Ishikawa (cell line): ENCODE results near the gene LYZL1.

Experiments
- CEBPB ChIP-seq: IDR thresholded peaks from 2 replicates; pipeline ENCODE4 v1.6.1; 2012
- FOXM1 ChIP-seq: IDR thresholded peaks from 2 replicates; pipeline ENCODE4 v1.6.1; 2012; ENCODE audit warnings: low read depth, borderline replicate concordance
- TF ChIP-seq, protein P1 (sequence below): IDR thresholded peaks from 2 replicates; pipeline ENCODE4 v1.6.1; 2012; ENCODE audit warnings: low read depth, mild to moderate bottlenecking

DNA sequence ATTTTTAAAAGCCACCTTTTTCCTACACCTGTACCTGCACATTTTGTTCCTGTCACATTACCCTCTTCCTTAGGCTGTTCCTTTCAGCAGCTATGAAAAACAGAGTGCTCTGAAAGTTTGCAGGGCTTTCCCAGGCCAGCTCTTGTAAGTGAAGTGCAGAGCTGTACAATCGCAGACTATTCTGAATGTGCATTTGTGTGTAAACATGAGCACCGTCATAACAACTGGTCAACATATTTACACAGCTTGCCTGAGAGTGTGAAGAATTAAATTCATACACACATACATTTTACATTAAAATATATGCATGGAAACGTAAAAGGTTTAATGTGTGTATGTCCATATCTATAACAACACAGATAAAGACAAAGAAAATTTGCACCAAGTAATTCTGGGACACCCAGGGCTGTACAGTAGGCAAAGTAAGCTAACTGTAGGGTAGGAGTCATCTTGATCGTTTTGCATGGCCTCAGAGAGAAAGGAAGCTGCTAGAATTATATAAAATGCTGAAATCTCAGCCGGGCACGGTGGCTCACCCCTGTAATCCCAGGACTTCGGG lies 23.6 kb upstream of the LYZL1 start:
- TF ChIP-seq, protein P1, sequence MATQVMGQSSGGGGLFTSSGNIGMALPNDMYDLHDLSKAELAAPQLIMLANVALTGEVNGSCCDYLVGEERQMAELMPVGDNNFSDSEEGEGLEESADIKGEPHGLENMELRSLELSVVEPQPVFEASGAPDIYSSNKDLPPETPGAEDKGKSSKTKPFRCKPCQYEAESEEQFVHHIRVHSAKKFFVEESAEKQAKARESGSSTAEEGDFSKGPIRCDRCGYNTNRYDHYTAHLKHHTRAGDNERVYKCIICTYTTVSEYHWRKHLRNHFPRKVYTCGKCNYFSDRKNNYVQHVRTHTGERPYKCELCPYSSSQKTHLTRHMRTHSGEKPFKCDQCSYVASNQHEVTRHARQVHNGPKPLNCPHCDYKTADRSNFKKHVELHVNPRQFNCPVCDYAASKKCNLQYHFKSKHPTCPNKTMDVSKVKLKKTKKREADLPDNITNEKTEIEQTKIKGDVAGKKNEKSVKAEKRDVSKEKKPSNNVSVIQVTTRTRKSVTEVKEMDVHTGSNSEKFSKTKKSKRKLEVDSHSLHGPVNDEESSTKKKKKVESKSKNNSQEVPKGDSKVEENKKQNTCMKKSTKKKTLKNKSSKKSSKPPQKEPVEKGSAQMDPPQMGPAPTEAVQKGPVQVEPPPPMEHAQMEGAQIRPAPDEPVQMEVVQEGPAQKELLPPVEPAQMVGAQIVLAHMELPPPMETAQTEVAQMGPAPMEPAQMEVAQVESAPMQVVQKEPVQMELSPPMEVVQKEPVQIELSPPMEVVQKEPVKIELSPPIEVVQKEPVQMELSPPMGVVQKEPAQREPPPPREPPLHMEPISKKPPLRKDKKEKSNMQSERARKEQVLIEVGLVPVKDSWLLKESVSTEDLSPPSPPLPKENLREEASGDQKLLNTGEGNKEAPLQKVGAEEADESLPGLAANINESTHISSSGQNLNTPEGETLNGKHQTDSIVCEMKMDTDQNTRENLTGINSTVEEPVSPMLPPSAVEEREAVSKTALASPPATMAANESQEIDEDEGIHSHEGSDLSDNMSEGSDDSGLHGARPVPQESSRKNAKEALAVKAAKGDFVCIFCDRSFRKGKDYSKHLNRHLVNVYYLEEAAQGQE: no peak
- no peak for TF ChIP-seq CEBPB
- TF ChIP-seq FOXM1: no peak
